Midbrain (tissue), 1 donor: Measurements from ENCODE around the gene AP2B1.
"Not testable (repeated sequence)": the region's sequence is repeated elsewhere in the genome, so short reads cannot be mapped to it uniquely, and the experiment has no call there.

ENCODE experiments used
- DNase-seq: peaks from one replicate; lab custom pipeline; 2025; lab: John Stamatoyannopoulos, UW

Gene AP2B1

GRCh38 chr17:35700150-35700549 lies 113.0 kb downstream of the AP2B1 start:
- DNase-seq: no peak

GRCh38 chr17:35701491-35701890 lies 114.4 kb downstream of the AP2B1 start:
- DNase-seq: no peak

GRCh38 chr17:35703308-35703707 lies 116.2 kb downstream of the AP2B1 start:
- DNase-seq: not testable (repeated sequence)

DNA sequence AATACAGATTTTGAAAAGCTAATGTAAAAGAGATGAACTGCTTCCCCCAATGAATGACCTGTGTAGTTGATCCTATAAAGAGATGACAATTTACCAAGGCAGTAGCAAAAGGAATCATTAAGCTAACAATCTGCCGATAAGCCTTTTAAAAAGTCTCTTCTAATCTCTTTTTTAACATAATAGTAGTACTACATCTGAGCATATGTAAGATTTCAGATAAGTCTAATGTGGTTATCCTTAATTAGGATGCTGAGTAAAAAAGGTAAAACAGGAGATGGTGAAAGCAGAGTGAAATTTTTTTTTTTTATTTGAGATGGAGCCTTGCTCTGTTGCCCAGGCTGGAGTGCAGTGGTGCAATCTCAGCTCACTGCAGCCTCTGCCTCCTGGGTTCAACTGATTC lies 118.1 kb downstream of the AP2B1 start:
- DNase-seq: no peak

DNA sequence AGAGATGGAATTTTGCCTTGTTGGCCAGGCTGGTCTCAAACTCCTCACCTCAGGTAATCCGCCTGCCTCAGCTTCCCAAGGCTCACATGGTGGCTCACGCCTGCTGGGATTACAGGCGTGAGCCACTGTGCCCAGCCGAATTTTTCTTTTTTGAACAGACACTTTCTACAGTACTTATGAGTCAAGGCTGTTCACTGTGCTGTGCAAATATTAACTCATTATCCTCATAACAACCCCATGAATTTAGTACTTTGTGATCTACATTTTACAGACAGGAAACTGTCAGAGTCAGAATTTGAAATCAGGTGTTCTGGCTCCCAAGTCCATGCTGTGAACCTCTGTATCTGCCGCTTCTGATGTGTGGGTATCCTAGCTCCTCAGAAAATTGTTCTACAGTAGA lies 118.6 kb downstream of the AP2B1 start:
- DNase-seq: no peak

DNA sequence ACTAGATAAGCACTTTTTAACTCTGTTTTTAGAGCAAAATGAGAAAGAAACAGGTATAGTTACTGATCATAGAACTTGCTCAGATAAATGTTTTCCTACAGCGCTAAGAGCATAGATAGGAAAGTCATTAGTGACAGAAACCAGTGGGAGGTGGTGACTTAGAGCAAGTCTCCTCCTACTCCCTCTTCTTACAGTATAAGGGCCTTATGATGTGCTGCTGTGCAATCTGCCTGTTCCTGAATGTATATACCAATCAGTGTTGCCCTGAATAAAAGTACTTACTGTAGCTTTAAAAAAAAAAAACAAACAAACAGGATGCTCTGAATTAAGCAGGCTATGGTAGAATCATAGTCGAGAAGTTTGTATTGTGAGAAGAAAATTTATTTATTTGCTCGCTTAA lies 121.0 kb downstream of the AP2B1 start:
- DNase-seq: no peak

DNA sequence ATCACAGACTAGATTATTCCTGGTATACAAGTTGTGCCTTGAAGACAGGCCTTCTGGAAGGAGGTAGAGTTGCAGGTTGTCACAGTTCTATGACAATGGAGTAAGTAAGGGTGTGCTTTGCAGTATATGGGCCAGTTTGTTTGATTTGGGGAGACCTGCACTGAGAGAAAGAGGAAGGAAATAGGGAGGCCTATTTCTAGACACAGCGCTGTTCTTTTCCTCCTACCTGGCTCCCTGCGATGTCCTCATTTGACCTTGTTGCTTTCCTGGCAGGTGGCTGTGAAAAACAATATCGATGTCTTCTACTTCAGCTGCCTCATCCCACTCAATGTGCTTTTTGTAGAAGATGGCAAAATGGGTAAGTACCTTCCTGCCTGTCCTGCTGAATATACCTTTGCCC lies 121.8 kb downstream of the AP2B1 start:
- DNase-seq: no peak

DNA sequence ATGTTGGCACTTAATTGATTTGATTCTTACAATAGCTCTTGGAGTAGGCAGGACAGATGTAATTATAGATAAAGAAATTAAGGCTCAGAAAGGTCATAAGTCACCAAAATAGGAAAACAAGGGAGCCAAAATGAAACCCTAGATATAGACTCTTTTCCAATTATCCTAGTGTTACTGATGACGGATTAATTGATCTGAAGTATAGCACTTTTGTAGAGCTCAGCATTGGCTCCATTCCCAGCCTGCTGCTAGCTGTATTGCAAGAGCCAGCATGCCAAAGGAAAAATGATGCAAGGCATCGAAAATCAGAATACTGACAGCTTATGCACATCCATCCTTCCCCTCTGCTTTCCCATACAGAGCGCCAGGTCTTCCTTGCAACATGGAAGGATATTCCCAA lies 122.8 kb downstream of the AP2B1 start:
- no peak for DNase-seq

- DNase-seq: no peak
These were observed 123.8 kb downstream of the AP2B1 start for GRCh38 chr17:35710950-35711349.

- peak; percentile 13 for DNase-seq
These were observed 126.1 kb downstream of the AP2B1 start for GRCh38 chr17:35713069-35713728.

DNA sequence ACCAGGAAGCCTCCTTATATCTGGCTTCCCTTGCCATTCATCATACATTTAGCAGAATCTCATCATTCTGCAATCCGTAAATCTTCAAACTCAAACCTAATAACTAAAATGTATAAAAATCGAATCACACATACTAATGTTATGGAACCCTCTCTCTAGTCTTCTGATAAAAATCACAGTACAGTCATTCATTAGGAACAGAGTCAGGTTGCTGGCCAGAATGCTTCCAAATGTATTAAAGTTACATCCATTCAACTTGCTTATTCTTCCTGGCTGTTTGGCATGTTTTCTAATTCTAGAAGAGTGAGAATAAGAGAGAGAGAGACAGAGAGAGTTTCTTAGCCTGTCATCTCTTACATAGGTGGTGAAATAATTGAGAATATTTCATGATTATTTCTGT lies 127.9 kb downstream of the AP2B1 start:
- no peak for DNase-seq

DNA sequence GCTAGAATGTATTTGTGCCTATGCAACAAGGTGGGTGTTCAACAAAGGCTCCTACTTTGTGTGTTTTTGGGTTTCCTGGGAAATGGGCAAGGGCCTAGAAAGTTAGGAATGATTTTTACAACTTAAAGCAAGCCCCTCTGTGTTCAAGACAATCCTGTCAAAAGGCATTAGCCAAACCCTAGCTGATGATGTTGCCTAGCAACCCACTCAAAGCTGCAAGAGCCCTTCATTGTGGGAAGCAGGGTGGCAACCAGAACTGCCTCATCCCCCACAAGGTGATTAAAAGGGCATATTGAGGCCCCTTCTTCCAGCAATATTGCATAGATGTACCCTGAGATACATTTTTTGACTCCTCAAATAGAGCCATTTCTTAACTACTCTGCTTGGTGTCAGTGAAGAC lies 128.3 kb downstream of the AP2B1 start:
- DNase-seq: no peak

- DNase-seq: no peak
These were observed 129.1 kb downstream of the AP2B1 start for GRCh38 chr17:35716173-35716572.

DNA sequence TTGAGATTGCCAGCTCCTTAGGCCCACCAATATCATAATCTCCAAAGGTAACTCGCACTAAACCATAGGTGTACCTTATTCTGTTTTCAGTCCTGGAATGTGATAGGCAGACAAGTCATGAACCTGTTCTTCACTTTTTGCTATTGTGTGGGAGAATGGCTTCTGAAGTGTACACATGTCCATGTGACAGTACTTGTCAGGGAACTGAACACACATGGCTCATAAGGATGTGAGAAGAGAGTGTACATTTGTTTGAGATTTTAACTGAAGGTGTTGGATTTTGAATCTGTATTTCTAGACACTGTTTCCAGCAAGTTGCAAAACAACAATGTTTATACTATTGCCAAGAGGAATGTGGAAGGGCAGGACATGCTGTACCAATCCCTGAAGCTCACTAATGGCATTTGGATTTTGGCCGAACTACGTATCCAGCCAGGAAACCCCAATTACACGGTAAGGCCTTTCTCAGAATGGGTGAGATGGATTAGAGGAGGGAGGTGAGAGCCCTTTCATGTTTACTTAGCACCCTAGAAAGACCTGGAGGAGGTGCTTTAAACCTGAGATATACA lies 129.9 kb downstream of the AP2B1 start:
- DNase-seq: no peak

DNA sequence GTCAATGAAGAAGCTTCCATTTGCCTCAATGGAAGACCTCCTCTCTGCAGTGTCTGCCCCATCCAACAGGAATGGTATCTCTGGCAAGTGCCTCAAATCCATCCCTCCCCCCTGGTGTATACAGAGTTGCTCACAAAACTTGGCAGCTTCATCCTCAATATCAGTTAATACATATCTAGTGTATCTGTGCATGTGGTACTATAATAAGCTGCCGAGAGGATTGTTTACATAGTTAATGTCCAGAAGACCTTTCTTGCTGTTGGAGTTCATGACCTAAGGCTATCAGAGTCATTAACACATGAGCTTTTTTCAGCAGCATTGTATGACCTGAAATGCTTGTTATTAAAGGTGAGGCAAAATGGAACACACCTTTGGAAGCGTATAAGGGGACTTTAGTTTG lies 130.4 kb downstream of the AP2B1 start:
- no peak for DNase-seq

DNA sequence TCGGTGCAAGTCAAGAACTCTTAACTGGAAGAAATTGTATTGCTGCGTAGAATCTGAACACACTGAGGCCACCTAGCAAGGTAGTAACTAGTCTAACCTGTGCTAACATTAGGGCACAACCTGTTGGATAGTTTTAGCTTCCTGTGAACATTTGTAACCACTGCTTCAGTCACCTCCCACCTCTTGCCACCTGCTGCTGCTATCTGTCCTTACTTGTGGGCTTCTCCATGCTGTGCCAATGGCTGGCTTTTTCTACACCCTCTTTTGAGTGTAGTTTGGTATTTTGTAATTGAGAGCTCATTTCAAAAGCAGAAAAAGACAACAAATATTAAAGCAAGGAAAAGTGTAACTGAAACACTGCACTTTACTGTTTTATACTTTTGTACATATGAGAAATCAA lies 136.6 kb downstream of the AP2B1 start:
- DNase-seq: no peak

DNA sequence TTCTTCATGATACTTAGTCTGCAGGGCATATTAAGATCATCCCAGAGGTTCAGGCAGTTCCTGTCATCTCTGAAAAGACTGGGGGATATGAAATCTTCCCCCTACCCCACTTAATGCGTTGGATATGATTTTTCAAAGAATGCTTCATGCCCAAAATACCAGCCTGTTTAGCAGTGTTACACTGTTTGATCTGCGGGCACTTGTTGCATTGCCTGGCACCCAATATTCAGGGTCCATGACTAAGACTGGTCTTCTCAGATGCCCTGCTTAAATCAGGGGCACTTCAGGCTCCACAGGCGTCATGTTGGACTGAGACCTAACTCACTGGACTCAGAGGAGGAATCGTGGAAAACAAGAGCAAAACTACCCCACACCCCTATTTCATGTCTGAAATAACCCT lies 137.9 kb downstream of the AP2B1 start:
- no peak for DNase-seq

DNA sequence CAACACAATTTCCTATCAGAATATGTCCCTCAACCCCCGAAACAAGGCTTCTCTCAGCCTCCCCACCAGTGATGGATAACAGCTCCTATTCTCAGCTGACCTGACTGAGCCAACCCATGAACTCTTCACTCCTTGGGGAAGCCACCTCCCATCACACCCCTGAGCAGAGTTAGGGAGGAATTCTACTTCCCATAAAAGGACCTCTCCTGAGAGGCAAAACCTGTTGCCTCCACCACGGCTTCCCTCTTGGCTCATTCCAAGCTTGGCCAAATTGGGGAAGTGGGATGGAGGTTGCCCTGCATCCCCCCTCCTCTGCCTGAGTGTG lies 138.6 kb downstream of the AP2B1 start:
- no peak for DNase-seq

DNA sequence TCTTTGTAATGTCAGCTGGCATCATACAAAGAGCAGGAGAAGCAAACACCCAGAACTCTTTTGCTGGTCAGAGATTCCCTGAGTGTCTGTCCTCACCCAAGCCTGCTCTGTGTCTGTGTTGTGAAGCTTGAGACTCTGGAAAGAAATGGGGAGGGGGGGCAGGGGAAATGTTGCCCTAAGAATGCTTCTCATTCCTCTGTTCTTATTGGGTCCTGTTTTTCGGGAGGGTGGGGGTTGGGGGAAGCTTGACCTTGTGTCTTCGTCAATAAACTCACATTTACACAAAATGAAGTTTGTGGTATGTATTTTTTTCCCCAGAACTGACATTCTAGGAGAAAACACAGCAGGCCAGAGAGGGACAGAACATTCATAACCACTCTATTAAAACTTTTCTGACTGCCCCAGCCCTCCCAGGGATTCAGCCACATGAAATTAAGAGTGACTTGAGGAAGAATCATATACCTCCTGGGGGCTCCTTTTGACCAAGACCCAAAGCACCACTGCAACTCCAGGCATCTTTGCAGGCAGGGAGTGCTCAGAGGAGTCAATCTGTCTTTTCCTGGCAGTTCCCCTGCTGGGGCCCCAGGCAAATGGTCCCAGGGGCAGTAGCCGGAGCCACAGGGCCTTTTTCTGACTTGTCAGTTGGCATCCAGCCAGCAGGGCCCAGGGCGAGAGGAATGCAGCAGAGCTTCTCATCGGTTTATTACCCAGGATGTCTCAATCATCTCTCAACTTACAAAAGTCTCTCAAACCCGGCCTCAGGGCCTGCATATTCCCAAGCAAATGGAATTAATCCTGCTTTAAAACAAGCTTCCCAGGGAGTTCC lies 139.2 kb downstream of the AP2B1 start:
- DNase-seq: no peak

DNA sequence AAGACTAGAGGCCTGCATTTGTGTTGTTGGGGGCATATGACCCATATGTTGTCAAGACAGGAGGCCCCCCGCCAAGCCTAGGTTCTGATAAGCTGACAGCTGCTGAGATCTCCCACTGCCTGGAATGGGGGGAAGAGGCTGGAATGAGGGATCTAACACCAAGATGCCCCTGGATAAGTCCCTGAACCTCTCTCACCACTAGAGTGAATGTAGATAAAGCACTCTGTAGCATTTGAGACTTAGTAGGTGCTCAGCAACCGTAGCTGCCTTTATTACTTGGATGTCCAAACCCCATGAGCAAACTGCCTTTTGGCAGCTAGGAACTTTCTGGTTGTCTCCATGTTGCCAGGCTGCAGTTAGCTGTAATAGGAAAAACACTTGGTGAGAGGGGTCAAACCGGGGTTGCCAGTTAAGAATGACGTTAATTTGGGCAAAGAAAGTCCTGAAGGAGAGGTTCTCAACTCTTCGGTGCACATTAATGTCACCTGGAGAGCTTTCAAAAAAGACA lies 139.9 kb downstream of the AP2B1 start:
- no peak for DNase-seq

DNA sequence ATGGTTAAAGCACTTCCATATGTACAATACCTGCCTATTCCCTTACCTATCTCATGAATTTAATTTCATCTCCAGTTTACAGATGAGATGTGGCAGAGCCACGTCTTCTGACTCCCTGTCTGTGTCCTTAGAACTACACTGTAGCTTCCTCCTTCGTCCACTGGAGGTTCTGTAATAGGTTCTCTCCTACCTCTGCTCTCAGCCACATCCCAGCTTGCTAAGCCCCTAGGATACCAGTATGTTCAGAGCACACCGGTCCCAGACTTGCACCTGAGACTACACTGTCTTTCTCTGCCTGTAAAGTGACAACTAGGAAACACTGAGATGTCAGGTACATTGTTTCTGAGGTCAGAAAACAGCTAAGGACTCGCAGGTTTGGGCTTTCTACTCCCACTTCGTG lies 140.5 kb downstream of the AP2B1 start:
- no peak for DNase-seq

GRCh38 chr17:35728551-35728950 lies 141.4 kb downstream of the AP2B1 start:
- DNase-seq: no peak

DNA sequence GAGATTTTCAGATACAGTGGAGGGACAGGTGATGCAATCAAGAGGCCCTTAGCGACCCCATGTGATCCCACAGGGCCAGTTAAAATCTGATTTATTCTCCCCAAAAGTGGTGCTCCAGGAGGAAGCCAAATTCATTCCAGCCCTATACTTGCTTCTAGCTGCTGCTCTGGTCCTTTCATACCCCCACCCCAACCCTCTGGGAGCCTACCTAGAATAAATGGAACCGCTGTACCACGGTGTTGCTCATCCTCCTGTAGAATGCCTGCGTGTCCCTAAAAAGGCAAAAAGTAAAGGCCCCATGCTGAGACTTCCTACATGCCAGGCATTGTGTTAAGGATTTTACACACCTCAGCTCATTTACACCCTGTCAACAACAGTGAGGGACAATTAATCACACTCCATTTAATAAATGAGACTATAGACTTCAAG lies 142.3 kb downstream of the AP2B1 start:
- DNase-seq: no peak
